Epithelial cell of proximal tubule (primary cell): ENCODE results near the gene ZNF513. TPM values are rescaled to one million over a fixed set of nuclear protein-coding genes. Genes with fewer than 3 reads are reported as not detected.
A peak's percentile ranks its signal among the peaks of the same experiment; 100 is the strongest.

Experiments
- DNase-seq: peaks from one replicate; pipeline ENCODE4 v3.0.0-alpha.2; 2011; ENCODE audit warnings: low read depth
- H3K4me3 ChIP-seq: 2 replicates; pipeline ENCODE4 v1.5.1; 2011; ENCODE audit warnings: low read depth, mild to moderate bottlenecking, low read length
- CTCF ChIP-seq: conservative IDR thresholded peaks from 2 replicates; pipeline ENCODE4 v1.5.1; 2012; ENCODE audit warnings: low read depth, mild to moderate bottlenecking, low read length
- total RNA-seq: library from RNA; depleted of rRNA; stranded (reverse); fragments of >200 nt; gene quantifications from 2 replicates; pipeline ENCODE4 v1.2.3, GENCODE V29; 2015

ZNF513 gene
- total RNA-seq, 1 donor from 2014 or later, result 9.5 TPM

- DNase-seq, result no peak
- TF ChIP-seq CTCF, result no peak
- no peak overlapping the region for H3K4me3 ChIP-seq
Observed at GRCh38 chr2:27421660-27422250, 41.2 kb upstream of the ZNF513 start.

- H3K4me3 ChIP-seq, result no peak overlapping the region
- no peak for DNase-seq
- TF ChIP-seq CTCF, result no peak
Observed at GRCh38 chr2:27420996-27421395, 40.5 kb upstream of the ZNF513 start.

GRCh38 chr2:27416151-27416550 is 35.6 kb upstream of the ZNF513 start:
- TF ChIP-seq CTCF, result no peak
- no peak for DNase-seq
- no peak overlapping the region for H3K4me3 ChIP-seq

- DNase-seq, result no peak
- no peak for TF ChIP-seq CTCF
- no peak overlapping the region for H3K4me3 ChIP-seq
Observed at GRCh38 chr2:27412419-27413152, 32.1 kb upstream of the ZNF513 start.

GRCh38 chr2:27409321-27410073 is 29.0 kb upstream of the ZNF513 start, which contains the start of gene PPM1G:
Gene PPM1G, minus strand, starts transcription at chr2:27409591. Its CDS starts 169 bp downstream, at chr2:27409422.
- peak within 1 kb of the TSS; percentile 87 for H3K4me3 ChIP-seq
- no peak for DNase-seq
- TF ChIP-seq CTCF, result no peak

- H3K4me3 ChIP-seq, result peak overlapping the region; percentile 87
- no peak for TF ChIP-seq CTCF
- no peak for DNase-seq
Observed at GRCh38 chr2:27408601-27409320, 28.2 kb upstream of the ZNF513 start.
